Left ventricle myocardium superior (tissue), 1 donor: ENCODE measurements around the gene RABEP1. TPM values are rescaled to one million over a fixed set of nuclear protein-coding genes. Genes with fewer than 3 reads are reported as not detected.

Experiments used
- ATAC-seq: fragments of 200-7000 bp; cut with Tn5 transposase; one replicate; pipeline ENCODE4 v1.9.1; 2020; ENCODE audit warnings: mild to moderate bottlenecking, moderate library complexity
- DNase-seq: peaks from one replicate; pipeline ENCODE4 v3.0.0-alpha.2; 2020
- intact Hi-C: fragments of 100-400 bp; cut with micrococcal nuclease; formaldehyde crosslinking; loops from one replicate; pipeline ENCODE4 v1.11.0; 2022
- total RNA-seq: library from RNA; stranded (reverse); fragmentation: NEBNext Ultra II Directional; extraction: Animal tissue kit (Norgen Biotek cat#: 25700); gene quantifications from one replicate; pipeline ENCODE4 v1.2.1, GENCODE V29; 2021
- donor health status: DM: no; HTN: yes; CAD: no; lungs with severe emphysema.

RABEP1 gene
- total RNA-seq, 1 donor from 2014 or later = 56.0 TPM

GRCh38 chr17:5354886-5355415 lies 72.9 kb downstream of the RABEP1 start:
- intact Hi-C loops = no loop called here
- DNase-seq (no peak), ATAC-seq (no peak)

- no peak for DNase-seq
- intact Hi-C loops = no loop called here
- peak; percentile 75 for ATAC-seq
These were observed 73.5 kb downstream of the RABEP1 start for GRCh38 chr17:5355421-5356129.

- DNase-seq = no peak
- intact Hi-C loops = no loop called here
- no peak for ATAC-seq
These were observed 79.3 kb downstream of the RABEP1 start for GRCh38 chr17:5361426-5361825.

- DNase-seq (no peak), ATAC-seq (no peak)
These were observed 80.2 kb downstream of the RABEP1 start for GRCh38 chr17:5362162-5362811.

GRCh38 chr17:5364156-5364555 lies 82.1 kb downstream of the RABEP1 start:
- DNase-seq (no peak), ATAC-seq (no peak)
- intact Hi-C loops = no loop called here

More at GRCh38 chr17:5362162-5362811, 80.2 kb downstream of the RABEP1 start:
- intact Hi-C loops = no loop called here

GRCh38 chr17:5364696-5365095 lies 82.6 kb downstream of the RABEP1 start:
- ATAC-seq = no peak
- intact Hi-C loops = no loop called here
- DNase-seq = no peak

- intact Hi-C loops = no loop called here
- no peak for DNase-seq
- ATAC-seq = no peak
These were observed 83.7 kb downstream of the RABEP1 start for GRCh38 chr17:5365831-5366230.

GRCh38 chr17:5370411-5370810 lies 88.3 kb downstream of the RABEP1 start:
- intact Hi-C loops = no loop called here
- DNase-seq (no peak), ATAC-seq (no peak)

- intact Hi-C loops = no loop called here
- DNase-seq = no peak
- ATAC-seq = no peak
These were observed 91.0 kb downstream of the RABEP1 start for GRCh38 chr17:5373112-5373511.

- DNase-seq = no peak
- ATAC-seq = no peak
- intact Hi-C loops = no loop called here
These were observed 96.6 kb downstream of the RABEP1 start for GRCh38 chr17:5378566-5379207.

GRCh38 chr17:5379351-5380107 lies 97.4 kb downstream of the RABEP1 start:
- no peak for ATAC-seq
- no peak for DNase-seq
- intact Hi-C loops = no loop called here

- ATAC-seq (peak; percentile 13), DNase-seq (no peak)
- intact Hi-C loops = no loop called here
These were observed 98.5 kb downstream of the RABEP1 start for GRCh38 chr17:5380491-5381135.

GRCh38 chr17:5381542-5381941 lies 99.5 kb downstream of the RABEP1 start:
- intact Hi-C loops = no loop called here

GRCh38 chr17:5391678-5392077 lies 109.6 kb downstream of the RABEP1 start:
- intact Hi-C loops = no loop called here
- ATAC-seq (peak; percentile 42), DNase-seq (no peak)

More at GRCh38 chr17:5381542-5381941, 99.5 kb downstream of the RABEP1 start:
- ATAC-seq (no peak), DNase-seq (no peak)

- DNase-seq (no peak), ATAC-seq (no peak)
- intact Hi-C loops = no loop called here
These were observed 114.5 kb downstream of the RABEP1 start for GRCh38 chr17:5396612-5397011.

GRCh38 chr17:5399767-5400166 lies 117.7 kb downstream of the RABEP1 start:
- intact Hi-C loops = no loop called here
- DNase-seq (no peak), ATAC-seq (no peak)

- ATAC-seq = no peak
- intact Hi-C loops = no loop called here
- DNase-seq = no peak
These were observed 123.3 kb downstream of the RABEP1 start for GRCh38 chr17:5405400-5405799.

- no peak for ATAC-seq
- intact Hi-C loops = no loop called here
These were observed 126.1 kb downstream of the RABEP1 start for GRCh38 chr17:5408186-5408585.

More at GRCh38 chr17:5408186-5408585, 126.1 kb downstream of the RABEP1 start:
- no peak for DNase-seq
